ENCODE results near the gene CD244.

- TF ChIP-seq CTCF (IDR thresholded peaks at IDR 0.05; ENCODE audit: poor library complexity, severe bottlenecking) (no peak), REST (IDR thresholded peaks at IDR 0.05; ENCODE audit: borderline replicate concordance) (no peak), POLR2AphosphoS5 (IDR thresholded peaks at IDR 0.05) (no peak), EP300 (conservative IDR thresholded peaks at IDR 0.05; ENCODE audit: poor library complexity, severe bottlenecking) (no peak), EZH2 (IDR thresholded peaks at IDR 0.05; ENCODE audit: borderline replicate concordance, insufficient read depth, low read length, poor library complexity, severe bottlenecking) (no peak)
Observed at GRCh38 chr1:160808289-160808688, 54.4 kb downstream of the CD244 start.

Measured in neural cell (in vitro differentiated cells).